ENCODE data around the gene CASP10. TPM values are rescaled to one million over a fixed set of nuclear protein-coding genes. Genes with fewer than 3 reads are reported as not detected.

Gene CASP10
- polyA plus RNA-seq, 1 of the 3 experiments (the other 2 are of a cell fraction), result 0.12 TPM

GRCh38 chr2:201257956-201258665 is 75.2 kb downstream of the CASP10 start (continued):
- no peak for TF ChIP-seq TEAD4 (IDR thresholded peaks at IDR 0.05; ENCODE audit: borderline replicate concordance, insufficient read depth)
- peak; percentile 13; the same call in 1 of the 2 replicates for TF ChIP-seq GABPA (IDR thresholded peaks at IDR 0.05; ENCODE audit: low read depth)
- TF ChIP-seq FOSL2 (IDR thresholded peaks at IDR 0.05; ENCODE audit: borderline replicate concordance, low read depth), result peak; percentile 80
- peak; percentile 79 for TF ChIP-seq JUND (IDR thresholded peaks at IDR 0.05)
- TF ChIP-seq RFX5 (IDR thresholded peaks at IDR 0.05; ENCODE audit: low read length), result no peak
- no peak; the same call in 1 of the 2 replicates for TF ChIP-seq RXRA (IDR thresholded peaks at IDR 0.05; ENCODE audit: borderline replicate concordance, low read depth)
- peak; percentile 55 for TF ChIP-seq NFIC (IDR thresholded peaks at IDR 0.05; ENCODE audit: borderline replicate concordance)
- no peak for TF ChIP-seq USF2 (IDR thresholded peaks at IDR 0.05; ENCODE audit: borderline replicate concordance, low read depth, low read length)
- no peak for TF ChIP-seq MEF2A (IDR thresholded peaks at IDR 0.05; ENCODE audit: borderline replicate concordance, low read depth)
- TF ChIP-seq TCF12 (IDR thresholded peaks at IDR 0.05), result peak; percentile 16
- peak; percentile 99 for TF ChIP-seq MAX (IDR thresholded peaks at IDR 0.05; ENCODE audit: low read depth)

- Histone ChIP-seq H3K4me1 (ENCODE audit: control insufficient read depth in 1 of 2, insufficient read depth in 2 of 2, low read depth in 1 of 2, low read length in 1 of 2) (peaks cover 0 to 13% of the 10 kb centered on the region in 2 experiments; a peak in 2 of 4 replicates), H3K9me3 (no peaks in the 10 kb centered on the region), H3K36me3 (replicated peaks in 1 of 2; ENCODE audit: control insufficient read depth in 1 of 2, insufficient read depth in 2 of 2, low read length in 1 of 2) (no peaks in the 10 kb centered on the region), H2AFZ (ENCODE audit: low read depth) (peak overlapping the region; percentile 96; the same call in 1 of the 2 replicates), H3F3A (replicated peaks; ENCODE audit: insufficient read depth) (peaks cover 17% of the 10 kb centered on the region), H3K9ac (peak overlapping the region; percentile 92), H3K27me3 (ENCODE audit: insufficient read depth) (no peaks in the 10 kb centered on the region), H3K27ac (ENCODE audit: low read depth in 2 of 2, low read length in 1 of 2) (peak overlapping the region; percentile 81 to 96), H3K4me3 (ENCODE audit: low read depth in 2 of 2, low read length in 1 of 2) (peak overlapping the region; percentile 54 to 60), H3K9me2 (no peaks in the 10 kb centered on the region), H4K20me1 (ENCODE audit: insufficient read depth) (no peaks in the 10 kb centered on the region), H3K79me2 (ENCODE audit: insufficient read depth) (peaks cover 40% of the 10 kb centered on the region), H3K4me2 (peak overlapping the region; percentile 89)
- TF ChIP-seq MEF2A (IDR thresholded peaks at IDR 0.05; ENCODE audit: borderline replicate concordance, low read depth) (no peak), GABPA (IDR thresholded peaks at IDR 0.05; ENCODE audit: low read depth) (no peak), CTCF (IDR thresholded peaks at IDR 0.05) (peak; percentile 4)
- ChIA-PET CTCF (no interaction called here), POLR2A (interaction anchor here (1.3 kb wide), 1 partner anchor 12 kb away, joined by 3 read pairs; no protein-coding TSS in a partner anchor)
- WGBS (ENCODE audit: low lambda C conversion rate), result 54% methylated on average over 15 of the region's 15 CpGs
- DNase-seq, result no peak
Measured at GRCh38 chr2:201258666-201259615, 76.0 kb downstream of the CASP10 start.

All from SK-N-SH (cell line).